Astrocyte (in vitro differentiated cells and primary cell): ENCODE data around the gene SLC9A4. TPM values are rescaled to one million over a fixed set of nuclear protein-coding genes. Genes with fewer than 3 reads are reported as not detected.
A peak's percentile ranks its signal among the peaks of the same experiment; 100 is the strongest.

ENCODE experiments used
- DNase-seq: peaks from one replicate; pipeline ENCODE4 v3.0.0-alpha.2; 2010; ENCODE audit warnings: low read depth
- FAIRE-seq: peaks from 2 replicates; lab custom pipeline; 2011; peaks lifted over from hg19 to GRCh38; lab: Jason Lieb, UNC
- H2AFZ ChIP-seq: 2 replicates; pipeline ENCODE4 v1.6.0; 2012; ENCODE audit warnings: low read depth, low read length, inconsistent platforms
- H3K27ac ChIP-seq: 2 replicates; pipeline ENCODE4 v1.5.1; 2011; ENCODE audit warnings: low read depth, low read length, inconsistent platforms
- H3K27me3 ChIP-seq: 2 replicates; pipeline ENCODE4 v1.6.0; 2011; ENCODE audit warnings: low read length, inconsistent platforms; ENCODE audit not compliant: insufficient read depth
- H3K36me3 ChIP-seq: 2 replicates; pipeline ENCODE4 v1.5.1; 2011; ENCODE audit warnings: low read length, inconsistent platforms; ENCODE audit not compliant: insufficient read depth
- H3K4me1 ChIP-seq: 2 replicates; pipeline ENCODE4 v1.5.1; 2011; ENCODE audit warnings: low read length, inconsistent platforms; ENCODE audit not compliant: insufficient read depth
- H3K4me2 ChIP-seq: 2 replicates; pipeline ENCODE4 v1.6.0; 2012; ENCODE audit warnings: low read length, inconsistent platforms
- H3K4me3 ChIP-seq: 2 replicates; pipeline ENCODE4 v1.5.1; 2011; ENCODE audit warnings: low read depth, mild to moderate bottlenecking, low read length, inconsistent platforms; ENCODE audit not compliant: insufficient read depth
- H3K79me2 ChIP-seq: 2 replicates; pipeline ENCODE4 v1.6.0; 2012; ENCODE audit warnings: mild to moderate bottlenecking, low read length, inconsistent platforms; ENCODE audit not compliant: insufficient read depth
- H3K9ac ChIP-seq: 2 replicates; pipeline ENCODE4 v1.6.0; 2012; ENCODE audit warnings: mild to moderate bottlenecking, low read length, inconsistent platforms
- H3K9me3 ChIP-seq: 2 replicates; pipeline ENCODE4 v1.5.1; 2012; ENCODE audit warnings: low read depth, mild to moderate bottlenecking, low read length, inconsistent platforms; ENCODE audit not compliant: insufficient read depth
- H4K20me1 ChIP-seq: 2 replicates; pipeline ENCODE4 v1.6.0; 2012; ENCODE audit warnings: low read length, inconsistent platforms; ENCODE audit not compliant: insufficient read depth
- H3K27ac Mint-ChIP-seq: one replicate; pipeline ENCODE4 v1.8.0; 2021; ENCODE audit warnings: mild to moderate bottlenecking, mixed read lengths; ENCODE audit not compliant: unreplicated experiment
- H3K27me3 Mint-ChIP-seq: one replicate; pipeline ENCODE4 v1.8.0; 2021; ENCODE audit warnings: low read depth, mixed read lengths; ENCODE audit not compliant: unreplicated experiment
- H3K36me3 Mint-ChIP-seq: one replicate; pipeline ENCODE4 v1.8.0; 2021; ENCODE audit warnings: low read depth, mixed read lengths; ENCODE audit not compliant: unreplicated experiment
- H3K4me1 Mint-ChIP-seq: one replicate; pipeline ENCODE4 v1.8.0; 2021; ENCODE audit warnings: low read depth, mixed read lengths; ENCODE audit not compliant: unreplicated experiment
- H3K4me3 Mint-ChIP-seq: one replicate; pipeline ENCODE4 v1.8.0; 2021; ENCODE audit warnings: mild to moderate bottlenecking, moderate library complexity, mixed read lengths; ENCODE audit not compliant: unreplicated experiment
- H3K9me3 Mint-ChIP-seq: one replicate; pipeline ENCODE4 v1.8.0; 2021; ENCODE audit warnings: mild to moderate bottlenecking, mixed read lengths; ENCODE audit not compliant: unreplicated experiment
- CTCF ChIP-seq: IDR thresholded peaks from 2 replicates; pipeline ENCODE4 v1.5.1; 2011; ENCODE audit warnings: low read depth, mild to moderate bottlenecking, inconsistent platforms, low read length, moderate library complexity; ENCODE audit not compliant: insufficient read depth
- EZH2 ChIP-seq: IDR thresholded peaks from 2 replicates; pipeline ENCODE4 v1.6.1; 2012; ENCODE audit warnings: mild to moderate bottlenecking, low read length, inconsistent platforms; ENCODE audit not compliant: insufficient read depth
- total RNA-seq: library from RNA; stranded (reverse); gene quantifications from 2 replicates; pipeline ENCODE4 v1.2.1, GENCODE V29; 2021

SLC9A4 gene
- total RNA-seq, 1 donor from 2014 or later, result 0.09 TPM

DNA sequence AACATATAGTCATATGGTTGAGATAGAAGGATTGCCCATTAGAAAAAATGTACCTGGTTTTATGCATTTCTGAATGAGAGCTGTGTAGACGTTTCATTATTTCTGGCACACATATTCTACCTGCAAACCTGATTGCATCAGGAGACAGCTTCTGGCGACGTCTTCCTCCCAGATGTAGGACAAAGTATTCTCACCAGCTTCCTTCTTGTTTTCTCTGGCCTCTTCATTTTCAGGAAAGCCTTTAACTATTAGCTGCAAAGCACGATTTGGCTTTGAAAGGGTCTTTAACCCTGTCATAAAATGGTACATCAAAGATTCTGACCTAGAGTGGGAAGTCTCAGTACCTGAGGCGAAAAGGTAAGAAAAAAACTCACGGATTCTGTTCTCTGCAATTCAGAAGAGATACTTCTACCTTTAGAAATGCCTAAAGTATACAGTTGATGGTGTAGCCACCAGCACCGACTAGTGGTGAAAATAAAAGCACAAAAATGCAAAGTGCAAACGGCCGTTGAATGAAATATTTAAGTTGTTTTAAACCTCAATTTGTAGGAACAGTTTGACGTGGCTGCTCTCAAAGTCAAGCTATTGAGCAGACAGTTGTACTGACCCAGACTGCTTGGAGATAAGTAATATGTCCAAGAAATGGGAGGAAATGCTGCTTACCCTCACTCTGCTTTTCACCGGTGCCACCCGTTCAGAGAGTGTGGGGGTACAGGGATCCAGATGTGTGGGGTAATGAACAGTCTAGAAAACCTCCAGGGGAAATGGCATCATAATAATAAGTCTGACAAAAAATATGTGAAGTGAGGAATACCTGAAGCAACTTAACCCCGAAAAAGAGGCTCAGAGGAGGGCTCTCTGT, 29.8 kb upstream of the SLC9A4 start:
- H3K9me3 Mint-ChIP-seq, result no peaks in the 10 kb centered on the region
- Histone ChIP-seq H3K4me1 (peaks cover 8% of the 10 kb centered on the region), H3K36me3 (no peaks in the 10 kb centered on the region), H3K4me2 (no peak overlapping the region), H3K79me2 (no peaks in the 10 kb centered on the region), H2AFZ (no peak overlapping the region), H3K4me3 (no peak overlapping the region), H3K9ac (no peak overlapping the region), H4K20me1 (no peaks in the 10 kb centered on the region), H3K9me3 (no peaks in the 10 kb centered on the region), H3K27me3 (no peaks in the 10 kb centered on the region), H3K27ac (no peak overlapping the region)
- H3K27ac Mint-ChIP-seq, result no peak overlapping the region
- peak; percentile 8 for DNase-seq
- TF ChIP-seq EZH2 (no peak), CTCF (peak; percentile 87)
- no peaks in the 10 kb centered on the region for H3K36me3 Mint-ChIP-seq
- H3K4me1 Mint-ChIP-seq, result no peaks in the 10 kb centered on the region
- H3K4me3 Mint-ChIP-seq, result no peak overlapping the region
- no peak for FAIRE-seq
- H3K27me3 Mint-ChIP-seq, result no peaks in the 10 kb centered on the region

- H3K27me3 Mint-ChIP-seq, result no peaks in the 10 kb centered on the region
- H2AFZ ChIP-seq, result no peak overlapping the region
- H3K27me3 ChIP-seq, result no peaks in the 10 kb centered on the region
- H3K4me3 ChIP-seq, result no peak overlapping the region
- TF ChIP-seq CTCF (no peak), EZH2 (no peak)
- H3K27ac ChIP-seq, result no peak overlapping the region
- peaks cover 5% of the 10 kb centered on the region for H3K4me1 ChIP-seq
- no peak overlapping the region for H3K9ac ChIP-seq
- no peaks in the 10 kb centered on the region for H3K9me3 ChIP-seq
- no peaks in the 10 kb centered on the region for H3K9me3 Mint-ChIP-seq
- DNase-seq (no peak), FAIRE-seq (no peak)
- H4K20me1 ChIP-seq, result no peaks in the 10 kb centered on the region
- no peaks in the 10 kb centered on the region for H3K36me3 ChIP-seq
- no peak overlapping the region for H3K4me2 ChIP-seq
- H3K4me1 Mint-ChIP-seq, result no peaks in the 10 kb centered on the region
- no peak overlapping the region for H3K4me3 Mint-ChIP-seq
- no peaks in the 10 kb centered on the region for H3K79me2 ChIP-seq
- no peak overlapping the region for H3K27ac Mint-ChIP-seq
- no peaks in the 10 kb centered on the region for H3K36me3 Mint-ChIP-seq
Observed at GRCh38 chr2:102444233-102444632, 28.8 kb upstream of the SLC9A4 start.

- no peak overlapping the region for H2AFZ ChIP-seq
- H3K4me1 ChIP-seq, result no peaks in the 10 kb centered on the region
- no peak for TF ChIP-seq CTCF
- TF ChIP-seq EZH2, result no peak
- peaks cover 7% of the 10 kb centered on the region for H3K27me3 Mint-ChIP-seq
- no peaks in the 10 kb centered on the region for H3K9me3 Mint-ChIP-seq
- peaks cover 3% of the 10 kb centered on the region for H3K27me3 ChIP-seq
- FAIRE-seq, result no peak
- H3K36me3 Mint-ChIP-seq, result no peaks in the 10 kb centered on the region
- no peaks in the 10 kb centered on the region for H3K4me1 Mint-ChIP-seq
- no peak overlapping the region for H3K4me3 Mint-ChIP-seq
- no peak overlapping the region for H3K27ac Mint-ChIP-seq
- H4K20me1 ChIP-seq, result no peaks in the 10 kb centered on the region
- no peaks in the 10 kb centered on the region for H3K79me2 ChIP-seq
- H3K9ac ChIP-seq, result no peak overlapping the region
- no peak overlapping the region for H3K4me2 ChIP-seq
- no peaks in the 10 kb centered on the region for H3K9me3 ChIP-seq
- no peak overlapping the region for H3K4me3 ChIP-seq
- no peak overlapping the region for H3K27ac ChIP-seq
- no peaks in the 10 kb centered on the region for H3K36me3 ChIP-seq
- no peak for DNase-seq
Observed at GRCh38 chr2:102446936-102447335, 26.1 kb upstream of the SLC9A4 start.
